GM12892 (cell line): ENCODE data around the gene EID3.

ENCODE experiments used
- DNase-seq: peaks from one replicate; pipeline ENCODE4 v3.0.0; 2011; ENCODE audit not compliant: insufficient read length
- FAIRE-seq: peaks from 2 replicates; lab custom pipeline; 2011; peaks lifted over from hg19 to GRCh38; lab: Jason Lieb, UNC
- POLR2A ChIP-seq: IDR thresholded peaks from 2 replicates; pipeline ENCODE4 v1.6.1; 2011; ENCODE audit warnings: low read depth, low read length, control low read depth
- POLR2AphosphoS5 ChIP-seq: IDR thresholded peaks from 2 replicates; pipeline ENCODE4 v1.6.1; 2011; ENCODE audit warnings: low read depth, low read length, control low read depth
- TAF1 ChIP-seq: IDR thresholded peaks from 2 replicates; pipeline ENCODE4 v1.6.1; 2011; ENCODE audit warnings: low read depth, mild to moderate bottlenecking, control low read depth, low read length, borderline replicate concordance

Gene EID3

DNA sequence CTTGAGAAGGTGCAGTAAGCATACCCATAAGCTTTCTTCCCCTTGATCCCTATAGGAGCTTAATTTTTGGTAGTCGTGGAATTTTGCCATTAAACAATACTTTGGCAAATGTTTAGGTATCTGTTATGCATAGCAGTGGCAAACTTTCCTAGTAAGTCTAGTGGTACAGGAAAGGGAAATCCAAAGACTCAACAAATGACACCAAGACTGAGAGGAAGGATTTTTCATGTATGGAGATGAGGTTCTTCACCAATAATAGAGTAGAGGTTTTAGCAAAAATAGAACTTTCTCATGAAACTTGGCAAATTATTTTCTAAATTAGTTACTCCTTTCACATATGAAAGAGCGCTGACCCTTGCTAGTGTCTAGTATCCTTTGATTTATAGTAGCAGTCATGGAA, 2.8 kb downstream of the EID3 start:
- TF ChIP-seq TAF1 (no peak), POLR2AphosphoS5 (no peak), POLR2A (no peak)
- no peak for DNase-seq
- no peak for FAIRE-seq

DNA sequence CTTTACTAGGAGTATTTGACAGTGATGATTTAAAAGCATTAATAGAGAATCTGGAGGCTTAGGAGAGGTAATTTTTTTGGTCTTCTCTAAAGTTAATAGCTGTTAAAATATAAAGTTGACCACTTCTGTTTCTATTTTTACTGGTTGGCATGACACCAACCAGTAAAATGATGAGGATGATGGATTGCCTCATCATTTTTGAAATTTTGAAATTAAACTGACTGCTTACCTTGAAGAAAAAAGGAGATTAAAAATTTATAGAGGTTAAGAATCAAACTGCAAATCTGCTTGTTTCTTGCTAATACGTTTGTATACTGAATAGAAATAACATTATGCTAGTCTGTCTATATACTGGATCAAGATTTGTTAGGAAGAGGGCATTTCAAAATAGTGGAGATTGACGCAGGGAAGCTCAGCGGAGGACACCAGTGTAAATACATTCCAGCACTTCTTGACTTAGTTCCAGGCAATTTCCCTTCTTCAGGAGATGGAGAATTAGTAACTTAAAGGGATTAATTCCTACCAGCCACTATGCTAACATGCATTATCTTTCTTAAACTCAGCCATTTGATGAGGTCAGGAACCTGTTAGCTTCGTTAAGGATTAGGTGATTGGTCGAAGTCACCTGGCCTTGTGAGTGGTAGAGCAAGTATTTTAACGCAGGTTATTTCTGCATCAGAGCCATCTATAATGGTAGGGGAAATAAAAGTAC, 3.6 kb downstream of the EID3 start:
- DNase-seq (no peak), FAIRE-seq (no peak)
- TF ChIP-seq POLR2A = no peak
- no peak for TF ChIP-seq POLR2AphosphoS5
- no peak for TF ChIP-seq TAF1

DNA sequence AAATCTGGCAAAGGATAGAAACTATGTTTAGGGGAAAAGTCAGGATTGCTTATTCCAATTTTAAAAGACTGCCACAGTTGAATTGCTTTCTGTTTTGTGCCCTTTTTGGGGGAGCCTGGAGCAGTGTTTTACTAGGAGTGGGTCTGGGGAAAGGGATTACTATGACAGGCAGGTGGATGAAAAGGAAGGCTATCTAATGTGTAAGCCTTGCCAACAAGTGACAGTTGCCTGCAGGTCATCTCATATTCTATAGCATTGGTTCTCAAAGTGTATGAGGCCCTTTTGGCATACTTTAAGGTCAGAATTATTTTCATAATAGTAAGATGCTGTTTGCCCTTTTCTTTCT, 4.1 kb downstream of the EID3 start:
- FAIRE-seq = no peak
- TF ChIP-seq POLR2A (no peak), POLR2AphosphoS5 (no peak)
- DNase-seq = no peak

DNA sequence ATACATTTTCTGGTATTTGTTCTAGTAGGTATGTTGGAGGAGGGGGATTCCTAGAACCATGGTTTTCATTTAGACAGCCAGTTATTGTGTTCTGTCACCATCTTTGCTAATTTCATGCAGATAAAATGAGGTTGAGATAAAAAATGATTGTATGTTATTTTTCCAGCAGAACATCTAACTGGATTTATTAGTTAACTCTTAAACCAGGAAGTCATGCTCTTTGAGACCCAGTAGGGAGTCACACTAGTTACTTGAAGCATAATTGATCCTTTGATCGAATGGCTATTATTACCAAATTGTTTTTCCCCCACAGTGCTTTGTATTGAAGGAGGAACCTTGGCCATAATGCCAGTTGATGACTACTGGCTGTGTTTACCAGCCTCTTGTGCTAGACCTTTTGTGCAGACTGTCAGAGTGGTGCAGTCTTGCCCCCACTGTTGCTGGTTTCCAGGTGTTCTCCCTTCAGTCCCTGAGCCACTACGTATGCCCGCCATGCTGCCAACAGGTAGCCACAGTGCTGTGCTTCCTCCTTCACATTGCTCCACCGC, 6.0 kb downstream of the EID3 start:
- FAIRE-seq (no peak), DNase-seq (no peak)
- TF ChIP-seq POLR2AphosphoS5 (no peak), TAF1 (no peak), POLR2A (no peak)

DNA sequence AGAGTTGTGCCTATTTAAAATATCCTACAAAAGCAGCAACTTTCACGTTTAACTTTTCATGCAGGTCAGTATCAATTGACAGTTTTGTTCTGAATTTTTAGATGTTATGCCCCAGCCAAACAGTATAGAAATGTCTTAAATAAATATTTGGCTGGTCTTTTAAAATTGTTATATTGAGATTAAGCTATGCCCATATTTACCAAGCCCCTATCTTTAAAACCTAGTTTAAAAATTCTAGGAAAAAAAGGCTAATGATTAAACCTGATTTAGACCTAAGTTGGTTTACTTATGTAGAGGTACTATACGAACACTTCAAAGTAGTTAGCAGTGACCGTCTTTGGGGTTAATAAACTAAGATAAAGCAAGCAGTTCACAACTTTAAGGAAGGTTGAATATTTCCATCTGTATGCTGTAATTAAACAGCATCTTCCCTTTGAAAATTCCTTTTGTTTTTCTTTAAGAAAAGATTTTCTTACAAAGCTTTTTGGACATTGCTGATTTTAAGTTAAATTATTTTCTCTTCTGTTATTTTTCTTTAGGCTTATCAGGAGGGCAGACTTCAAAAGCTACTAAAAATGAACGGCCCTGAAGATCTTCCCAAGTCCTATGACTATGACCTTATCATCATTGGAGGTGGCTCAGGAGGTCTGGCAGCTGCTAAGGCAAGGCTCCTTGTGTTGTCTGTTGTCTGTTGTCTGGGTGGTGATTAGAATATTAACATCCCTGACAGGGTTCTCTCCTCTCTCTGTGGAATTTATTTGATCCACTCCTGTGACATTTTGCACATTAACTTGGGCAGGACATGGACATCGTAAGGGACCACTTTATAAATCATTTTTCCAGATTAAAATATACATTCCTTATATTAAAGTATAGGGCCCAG, 7.5 kb downstream of the EID3 start:
- no peak for DNase-seq
- TF ChIP-seq POLR2A (no peak), POLR2AphosphoS5 (no peak), TAF1 (no peak)
- no peak for FAIRE-seq

DNA sequence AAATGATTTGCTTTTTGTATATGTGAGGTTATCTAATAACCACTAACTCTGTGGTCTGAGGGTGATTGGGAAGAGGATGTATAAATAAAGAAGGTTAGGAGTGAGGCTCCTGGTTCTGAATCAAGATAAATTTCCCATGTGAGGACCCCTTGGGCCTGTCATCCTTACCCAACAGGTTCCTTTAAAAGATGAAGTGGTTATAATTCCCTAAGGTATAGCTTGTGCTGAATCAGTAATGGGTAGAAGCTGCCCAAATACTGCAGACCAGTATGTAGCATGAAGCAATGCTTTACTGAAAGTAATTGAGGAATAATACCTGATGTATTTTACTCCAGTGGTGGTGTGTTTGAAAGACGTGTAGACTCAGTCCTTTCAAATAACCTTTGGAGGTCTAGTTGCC, 8.7 kb downstream of the EID3 start:
- DNase-seq (no peak), FAIRE-seq (no peak)

DNA sequence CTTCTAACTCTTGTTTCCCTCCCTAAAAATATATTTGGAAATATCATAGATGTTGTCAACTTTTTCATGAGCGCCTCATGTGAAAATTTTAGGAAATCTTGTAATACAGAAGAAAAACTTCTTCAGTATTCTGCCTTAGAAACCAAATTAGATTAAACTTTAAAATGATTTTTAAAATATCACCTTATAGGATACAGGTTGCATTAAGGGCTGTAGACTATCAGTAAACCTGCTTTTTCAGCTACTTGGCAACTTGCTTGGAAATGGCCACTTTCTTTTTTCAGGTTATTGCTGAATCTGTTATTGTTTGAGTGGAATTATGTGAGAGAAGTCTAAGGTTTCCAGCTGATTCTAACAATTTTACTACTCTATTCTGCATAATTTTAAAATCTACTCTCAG, 9.1 kb downstream of the EID3 start:
- FAIRE-seq (no peak), DNase-seq (no peak)

More for the DNA sequence above, 8.7 kb downstream of the EID3 start:
- TF ChIP-seq TAF1 (no peak), POLR2AphosphoS5 (no peak), POLR2A (no peak)

DNA sequence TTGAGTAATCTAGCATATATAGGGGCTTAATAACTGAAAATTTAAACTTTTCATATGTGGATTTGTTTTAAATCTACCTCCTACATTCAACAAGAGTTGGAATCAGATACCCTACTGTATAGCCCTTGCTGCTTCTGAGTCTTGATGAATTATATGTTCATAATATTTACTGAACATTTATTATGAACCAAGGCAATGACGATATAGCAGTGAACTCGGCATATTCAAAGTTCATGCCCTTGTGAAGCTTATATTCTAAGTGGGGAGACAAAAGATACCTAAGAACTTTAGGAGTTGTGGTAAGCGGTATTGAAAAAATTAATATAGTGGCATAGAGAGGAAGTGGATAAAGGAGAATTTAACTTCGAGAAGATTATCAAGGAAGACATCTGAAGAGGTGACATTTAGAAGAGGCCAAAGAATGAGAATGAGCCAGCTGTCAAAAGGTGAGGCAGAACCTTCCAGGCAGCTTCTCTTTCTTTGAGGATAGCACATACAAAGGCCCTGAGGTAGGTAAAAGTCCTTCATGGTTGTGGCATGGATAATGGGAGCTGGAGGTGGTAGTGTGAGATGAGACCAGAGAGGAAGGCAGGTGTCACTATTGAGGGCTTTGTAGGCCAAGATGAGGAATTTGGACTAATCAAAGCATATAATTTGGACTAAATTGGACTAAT, 10.2 kb downstream of the EID3 start:
- no peak for DNase-seq
- no peak for TF ChIP-seq TAF1
- TF ChIP-seq POLR2AphosphoS5 = no peak
- no peak for TF ChIP-seq POLR2A
- no peak for FAIRE-seq

More for the DNA sequence above, 9.1 kb downstream of the EID3 start:
- no peak for TF ChIP-seq TAF1
- no peak for TF ChIP-seq POLR2A
- TF ChIP-seq POLR2AphosphoS5 = no peak

DNA sequence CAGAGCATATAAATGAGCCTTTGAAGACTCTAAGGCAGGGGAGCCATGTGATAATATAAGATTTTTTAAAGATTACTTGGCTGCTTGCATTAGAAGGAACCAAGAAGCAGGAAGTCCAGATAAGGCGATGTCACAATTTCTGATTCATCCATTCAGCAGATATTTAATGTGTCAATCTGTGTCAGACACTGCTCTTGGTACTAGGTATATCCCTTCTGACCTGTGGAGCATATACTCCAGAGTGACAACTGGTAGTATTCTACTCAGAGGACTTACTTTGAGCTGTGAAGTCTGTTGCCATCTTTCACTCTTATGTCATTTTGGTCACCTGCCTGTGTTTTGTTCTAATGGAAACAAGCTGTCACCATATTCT, 10.7 kb downstream of the EID3 start:
- DNase-seq = no peak
- TF ChIP-seq POLR2A (no peak), TAF1 (no peak)
- no peak for FAIRE-seq

DNA sequence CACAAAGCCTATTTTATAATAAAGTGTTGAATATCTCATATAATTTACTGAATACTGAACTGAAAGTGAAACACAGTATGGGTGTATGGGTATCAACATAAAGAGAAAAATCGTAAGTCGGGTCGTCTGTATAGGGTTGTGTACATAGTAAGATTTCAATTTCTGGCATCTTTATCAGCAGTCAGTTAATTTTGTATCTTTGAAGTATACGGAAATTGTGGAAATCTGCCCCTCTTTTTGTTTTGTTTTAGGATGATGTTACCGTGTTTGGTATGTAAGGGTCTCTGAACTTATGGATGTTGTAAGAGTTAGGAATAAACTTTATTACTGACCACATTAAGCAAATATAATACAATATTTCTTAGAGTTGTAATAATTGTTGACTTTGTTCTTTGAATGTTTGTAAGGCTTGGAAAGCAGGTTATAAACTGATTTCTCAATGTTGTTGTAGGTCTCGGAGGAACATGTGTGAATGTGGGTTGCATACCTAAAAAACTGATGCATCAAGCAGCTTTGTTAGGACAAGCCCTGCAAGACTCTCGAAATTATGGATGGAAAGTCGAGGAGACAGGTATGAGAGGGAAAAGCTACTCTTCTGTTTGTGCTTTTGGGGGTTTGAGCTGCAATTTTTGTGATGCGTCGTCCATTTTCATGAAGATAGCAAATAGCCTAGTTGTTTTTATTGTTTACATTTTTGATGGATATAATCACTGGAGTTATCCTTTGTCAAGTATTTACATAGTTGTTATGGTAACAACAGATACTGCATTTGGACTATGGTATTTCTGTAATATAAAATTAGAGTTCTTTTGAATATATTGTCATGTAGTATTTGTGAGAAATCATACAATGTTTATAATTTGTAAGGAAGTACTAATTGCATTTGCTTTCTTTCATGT, 12.0 kb downstream of the EID3 start:
- FAIRE-seq (no peak), DNase-seq (no peak)
- TF ChIP-seq POLR2A = no peak
- no peak for TF ChIP-seq TAF1
- TF ChIP-seq POLR2AphosphoS5 = no peak
